HG03469 (cell line): Measurements from ENCODE around the gene ODAD3.
"Not testable (repeated sequence)": the region's sequence is repeated elsewhere in the genome, so short reads cannot be mapped to it uniquely, and the experiment has no call there.

Experiments
- ATAC-seq: cut with Tn5 transposase; IDR thresholded peaks from one replicate; pipeline ENCODE4 v1.9.1; 2021; ENCODE audit warnings: mild to moderate bottlenecking, moderate library complexity, moderate number of reproducible peaks; ENCODE audit not compliant: unreplicated experiment

The ODAD3 gene

GRCh38 chr19:11435057-11435832 is at the start of gene ODAD3, which contains the start of gene PRKCSH:
TSS of gene ODAD3 (minus strand) at chr19:11435121. CDS start at chr19:11435016, 105 bp downstream.
TSS of gene PRKCSH (plus strand) at chr19:11435635. CDS start at chr19:11436118, 483 bp downstream.
- ATAC-seq: peak; percentile 76

GRCh38 chr19:11483366-11484111 is 48.6 kb upstream of the ODAD3 start:
- ATAC-seq: no peak

GRCh38 chr19:11482384-11483050 is 47.6 kb upstream of the ODAD3 start:
- ATAC-seq: peak; percentile 42

- ATAC-seq: peak; percentile 51
Observed at GRCh38 chr19:11481534-11482383, 46.8 kb upstream of the ODAD3 start.

- no peak for ATAC-seq
Observed at GRCh38 chr19:11480715-11481533, 46.0 kb upstream of the ODAD3 start, which contains the start of gene ELAVL3. TSS of gene ELAVL3 (minus strand) at chr19:11481046. CDS start at chr19:11480608, 438 bp downstream.

- no peak for ATAC-seq
Observed at GRCh38 chr19:11479898-11480714, 45.2 kb upstream of the ODAD3 start.

GRCh38 chr19:11479090-11479897 is 44.4 kb upstream of the ODAD3 start:
- no peak for ATAC-seq

- no peak for ATAC-seq
Observed at GRCh38 chr19:11478167-11479089, 43.5 kb upstream of the ODAD3 start.

GRCh38 chr19:11475861-11476260 is 40.9 kb upstream of the ODAD3 start:
- ATAC-seq: no peak

GRCh38 chr19:11475343-11475742 is 40.4 kb upstream of the ODAD3 start:
- ATAC-seq: not testable (repeated sequence)

- no peak for ATAC-seq
Observed at GRCh38 chr19:11473725-11474124, 38.8 kb upstream of the ODAD3 start.

- not testable (repeated sequence) for ATAC-seq
Observed at GRCh38 chr19:11468266-11468845, 33.4 kb upstream of the ODAD3 start.

- no peak for ATAC-seq
Observed at GRCh38 chr19:11465600-11465999, 30.7 kb upstream of the ODAD3 start.

- ATAC-seq: no peak
Observed at GRCh38 chr19:11464333-11465265, 29.7 kb upstream of the ODAD3 start.

GRCh38 chr19:11463391-11463790 is 28.5 kb upstream of the ODAD3 start:
- no peak for ATAC-seq
